GM18505 (cell line): ENCODE data around the gene ZDHHC18.
"Not testable (repeated sequence)": the region's sequence is repeated elsewhere in the genome, so short reads cannot be mapped to it uniquely, and the experiment has no call there.

Source experiments
- ATAC-seq: cut with Tn5 transposase; IDR thresholded peaks from one replicate; pipeline ENCODE4 v1.9.1; 2021; ENCODE audit not compliant: unreplicated experiment
- POLR2A ChIP-seq: IDR thresholded peaks from 4 replicates; pipeline ENCODE4 v1.6.1; 2011; ENCODE audit warnings: borderline replicate concordance; ENCODE audit not compliant: insufficient read depth, insufficient read length; ENCODE audit errors: extremely low read depth

The ZDHHC18 gene

GRCh38 chr1:26787381-26787705 is 39.1 kb upstream of the ZDHHC18 start:
- ATAC-seq = peak; percentile 31
- no peak for TF ChIP-seq POLR2A

DNA sequence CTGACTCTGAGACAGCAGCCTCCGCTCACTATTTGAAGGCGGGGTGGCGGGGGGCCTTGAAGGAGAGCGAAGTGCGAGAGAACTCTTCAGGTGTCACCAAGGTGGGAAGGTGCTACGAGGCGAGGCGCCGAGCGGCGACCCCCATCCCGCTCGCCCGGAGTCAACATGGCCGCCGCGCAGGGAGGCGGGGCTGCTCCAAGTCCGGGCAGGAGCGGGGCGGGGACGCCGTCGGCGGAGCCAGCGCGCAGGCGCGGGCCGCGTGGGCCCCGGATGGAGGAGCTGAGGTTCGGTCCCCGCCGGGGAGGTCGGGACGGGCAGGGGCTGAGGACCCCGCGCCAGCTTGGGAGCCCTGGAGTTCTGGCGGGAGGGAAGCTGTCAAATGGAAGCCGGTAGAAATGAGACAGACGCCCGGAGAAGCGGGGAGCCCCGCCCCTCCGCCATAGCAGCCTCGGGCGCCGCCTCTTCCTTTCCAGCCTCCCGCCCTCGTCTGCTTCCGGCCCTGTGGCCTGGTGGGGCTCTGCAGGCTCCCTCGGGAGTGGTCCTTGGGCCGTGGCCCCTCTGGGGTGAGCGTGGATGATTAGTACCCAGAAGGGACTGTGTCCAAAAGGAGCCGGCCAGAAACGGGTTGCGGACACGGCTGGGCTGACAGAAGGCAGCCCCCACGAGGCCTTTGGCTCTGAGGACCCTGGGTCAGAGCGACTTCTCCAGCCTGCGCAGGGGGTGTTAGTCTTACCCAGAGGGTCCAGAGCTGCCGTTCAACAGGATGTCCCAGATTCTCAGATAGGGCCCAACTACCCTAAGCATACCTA is 38.6 kb upstream of the ZDHHC18 start, which contains the start of gene PIGV:
Gene PIGV, plus strand, starts transcription at position 245 of the 809 bp plus-strand sequence. CDS start 2,866 bp downstream, outside the sequence.
- ATAC-seq = peak; percentile 70
- TF ChIP-seq POLR2A = peak; percentile 87

DNA sequence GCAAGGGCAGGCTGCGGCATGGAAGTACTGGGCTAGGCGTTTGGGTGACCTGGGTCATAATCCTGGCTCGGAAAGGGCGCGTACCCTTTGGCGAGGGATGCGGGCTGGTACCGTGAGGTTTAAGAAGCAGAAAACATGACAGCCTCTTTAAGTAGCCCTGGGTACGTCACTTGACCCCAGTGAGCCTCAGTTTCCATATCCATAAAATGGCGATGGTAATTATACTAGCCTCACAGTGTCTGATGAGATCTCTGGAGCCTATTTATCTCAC is 38.0 kb upstream of the ZDHHC18 start:
- no peak for TF ChIP-seq POLR2A
- no peak for ATAC-seq

GRCh38 chr1:26788836-26789611 is 37.5 kb upstream of the ZDHHC18 start:
- no peak for ATAC-seq
- peak; percentile 59 for TF ChIP-seq POLR2A

- ATAC-seq = no peak
- no peak for TF ChIP-seq POLR2A
These were observed 36.9 kb upstream of the ZDHHC18 start for GRCh38 chr1:26789612-26789865.

DNA sequence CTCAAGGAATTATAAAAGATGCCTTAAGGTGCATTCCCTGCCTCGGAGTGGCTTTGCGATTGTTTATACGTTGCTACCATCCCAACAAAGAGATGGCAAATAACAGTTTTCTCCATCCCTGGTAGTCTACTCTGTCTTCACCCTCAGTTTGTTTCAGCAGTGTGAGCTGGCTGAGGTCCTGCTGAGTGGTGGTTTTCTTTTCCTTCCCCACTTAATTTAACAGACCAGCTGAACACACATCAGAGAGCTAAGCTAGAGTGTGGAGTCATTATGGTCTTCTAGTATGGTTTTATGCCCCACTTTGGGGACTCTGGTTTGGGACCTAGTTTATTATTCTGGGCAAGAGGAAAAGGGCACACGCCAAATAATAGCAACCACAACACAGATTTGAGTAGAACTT is 36.6 kb upstream of the ZDHHC18 start:
- ATAC-seq = no peak
- no peak for TF ChIP-seq POLR2A

- no peak for ATAC-seq
- TF ChIP-seq POLR2A = peak; percentile 19
These were observed 35.9 kb upstream of the ZDHHC18 start for GRCh38 chr1:26790551-26790953.

GRCh38 chr1:26791148-26791547 is 35.3 kb upstream of the ZDHHC18 start:
- no peak for TF ChIP-seq POLR2A
- ATAC-seq = no peak

- no peak for ATAC-seq
- TF ChIP-seq POLR2A = no peak
These were observed 34.9 kb upstream of the ZDHHC18 start for GRCh38 chr1:26791626-26792025.

GRCh38 chr1:26792924-26793323 is 33.6 kb upstream of the ZDHHC18 start:
- no peak for TF ChIP-seq POLR2A

GRCh38 chr1:26794391-26794790 is 32.1 kb upstream of the ZDHHC18 start:
- TF ChIP-seq POLR2A = no peak
- ATAC-seq = no peak

More at GRCh38 chr1:26792924-26793323, 33.6 kb upstream of the ZDHHC18 start:
- no peak for ATAC-seq

DNA sequence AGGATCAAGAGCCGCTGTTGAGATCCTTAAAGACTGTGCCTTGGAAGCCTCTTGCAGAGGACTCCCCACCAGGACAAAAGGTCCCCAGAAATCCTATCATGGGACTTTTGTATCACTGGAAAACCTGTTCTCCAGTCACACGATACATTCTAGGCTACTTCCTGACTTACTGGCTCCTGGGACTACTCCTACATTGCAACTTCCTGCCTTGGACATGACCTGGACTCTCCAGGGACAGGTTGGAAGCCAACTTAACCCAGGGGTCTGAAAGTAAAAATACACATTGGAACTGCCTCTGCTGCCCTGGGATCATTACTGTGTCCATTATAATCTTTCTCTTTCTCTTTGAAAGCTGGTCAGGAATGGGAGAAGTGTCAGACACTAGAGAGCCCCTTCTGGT is 28.9 kb upstream of the ZDHHC18 start:
- TF ChIP-seq POLR2A = no peak
- no peak for ATAC-seq

DNA sequence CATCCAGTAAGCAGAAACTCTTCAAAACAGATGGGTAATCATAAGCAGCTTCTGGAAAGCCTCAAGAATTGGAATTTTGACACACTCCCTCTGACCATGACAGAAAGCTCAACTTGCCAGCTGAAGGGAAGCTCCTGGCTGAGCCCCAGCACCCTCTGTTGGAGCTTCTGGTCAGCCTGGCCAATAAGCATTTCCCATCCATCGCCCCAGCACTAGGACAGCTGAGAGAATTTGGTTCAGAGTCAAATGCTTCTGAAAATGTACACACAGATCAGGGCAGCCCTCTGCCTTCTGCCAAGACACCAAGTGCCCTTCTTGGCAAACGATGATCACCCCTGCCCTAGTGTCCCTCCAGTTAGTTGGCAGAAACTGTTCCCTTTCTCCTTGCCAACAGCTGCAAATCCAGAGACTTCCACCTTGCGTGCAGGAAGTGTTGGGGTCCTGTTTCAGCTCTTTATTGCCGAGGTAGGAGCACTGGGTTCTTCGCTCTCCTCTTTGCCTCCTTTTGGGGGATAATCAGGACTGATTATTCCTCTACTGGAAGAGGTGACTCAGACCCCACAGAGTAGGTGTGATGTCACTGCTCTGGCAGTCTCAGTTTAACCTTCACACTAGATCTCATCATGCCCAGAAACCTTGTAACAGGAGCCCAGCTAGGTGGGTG is 26.9 kb upstream of the ZDHHC18 start:
- no peak for ATAC-seq
- TF ChIP-seq POLR2A = no peak

DNA sequence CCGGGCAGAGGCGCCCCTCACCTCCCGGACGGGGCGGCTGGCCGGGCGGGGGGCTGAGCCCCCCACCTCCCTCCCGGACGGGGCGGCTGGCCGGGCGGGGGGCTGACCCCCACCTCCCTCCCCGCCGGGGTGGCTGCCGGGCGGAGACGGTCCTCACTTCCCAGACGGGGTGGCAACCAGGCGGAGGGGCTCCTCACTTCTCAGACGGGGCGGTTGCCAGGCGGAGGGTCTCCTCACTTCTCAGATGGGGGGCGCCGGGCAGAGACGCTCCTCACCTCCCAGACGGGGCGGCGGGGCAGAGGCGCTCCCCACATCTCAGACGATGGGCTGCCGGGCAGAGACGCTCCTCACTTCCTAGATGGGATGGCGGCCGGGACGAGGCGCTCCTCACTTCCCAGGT is 22.6 kb upstream of the ZDHHC18 start:
- ATAC-seq = not testable (repeated sequence)

DNA sequence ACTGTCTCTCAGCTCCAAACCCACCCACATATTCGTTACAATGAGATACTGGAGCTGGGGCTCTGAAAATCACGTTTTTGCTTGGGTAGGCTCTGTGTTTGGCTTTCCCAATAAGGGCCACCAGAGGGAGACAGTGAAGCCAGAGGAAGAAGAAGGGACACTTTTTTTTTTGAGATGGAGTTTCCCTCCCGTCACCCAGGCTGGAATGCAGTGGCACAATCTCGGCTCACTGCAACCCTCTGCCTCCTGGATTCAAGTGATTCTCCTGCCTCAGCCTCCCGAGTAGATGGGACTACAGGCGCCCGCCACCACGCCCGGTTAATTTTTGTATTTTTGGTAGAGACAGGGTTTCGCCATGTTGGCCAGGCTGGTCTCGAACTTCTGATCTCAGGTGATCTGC is 16.4 kb upstream of the ZDHHC18 start:
- not testable (repeated sequence) for ATAC-seq
